B cell (primary cell): ENCODE data around the gene BLOC1S3. TPM values are rescaled to one million over a fixed set of nuclear protein-coding genes. Genes with fewer than 3 reads are reported as not detected.

Experiments
- ATAC-seq: fragments of 200-7000 bp; cut with Tn5 transposase; one replicate; pipeline ENCODE4 v1.10.0; 2021; ENCODE audit warnings: low read depth, mild to moderate bottlenecking, moderate number of reproducible peaks, moderate library complexity
- CTCF ChIA-PET: fragments of 350-600 bp; sonication (Branson Sonifier 250); formaldehyde crosslinking; loops from one replicate; lab custom pipeline; 2021; ENCODE audit warnings: antibody characterized with exemption, inconsistent platforms; lab: Charles Lee
- POLR2A ChIA-PET: fragments of 350-600 bp; sonication (Branson Sonifier 250); formaldehyde crosslinking; loops from one replicate; lab custom pipeline; 2021; ENCODE audit warnings: antibody characterized with exemption; lab: Charles Lee
- DNase-seq: peaks from one replicate; pipeline ENCODE4 v3.0.0; 2013
- H2AFZ ChIP-seq: 2 replicates; pipeline ENCODE4 v1.6.1; 2012; ENCODE audit warnings: mild to moderate bottlenecking, low read depth, low read length; ENCODE audit not compliant: insufficient read depth, poor library complexity, severe bottlenecking
- H3K27ac ChIP-seq, 2 donors: 1 replicate in 1 of 2; 2 replicates in 1 of 2; pipeline ENCODE4 v1.5.1; 2012 to 2013; ENCODE audit warnings: low read length in 2 of 2, mild to moderate bottlenecking in 2 of 2, moderate library complexity in 1 of 2
- H3K27me3 ChIP-seq, 4 experiments: fragments of 200-600 bp in 1 of 4; sonication (generic) in 1 of 4; replicated peaks in 1 of 4; 1 replicate in 2 of 4; 2 replicates in 2 of 4; pipeline versions ENCODE4 v1.6.1 to v1.7.0; 2013 to 2016; ENCODE audit warnings: low read length in 3 of 4, mild to moderate bottlenecking in 2 of 4, mixed read lengths in 1 of 4, moderate library complexity in 1 of 4; ENCODE audit not compliant: insufficient read depth in 4 of 4, control insufficient read depth in 3 of 4; ENCODE audit errors: control extremely low read depth in 1 of 4
- H3K36me3 ChIP-seq, 2 experiments: replicated peaks in 1 of 2; 1 replicate in 1 of 2; 2 replicates in 1 of 2; pipeline versions ENCODE4 v1.6.1 to v1.7.1; 2013; ENCODE audit warnings: low read length in 1 of 2; ENCODE audit not compliant: insufficient read depth in 2 of 2, control insufficient read depth in 1 of 2; ENCODE audit errors: control extremely low read depth in 1 of 2, extremely low read depth in 1 of 2
- H3K4me1 ChIP-seq, 2 donors: fragments of 200-600 bp in 1 of 2; sonication (generic) in 1 of 2; 1 replicate in 1 of 2; 2 replicates in 1 of 2; pipeline versions ENCODE4 v1.5.1 to v1.6.1; 2013 to 2017; ENCODE audit warnings: low read length in 2 of 2; ENCODE audit not compliant: control insufficient read depth in 2 of 2, insufficient read depth in 2 of 2
- H3K4me2 ChIP-seq: replicated peaks from 2 replicates; pipeline ENCODE3; 2012; ENCODE audit warnings: mild to moderate bottlenecking, low read depth, low read length; ENCODE audit not compliant: poor library complexity, severe bottlenecking
- H3K4me3 ChIP-seq, 5 experiments: fragments of 200-600 bp in 1 of 5; sonication (generic) in 1 of 5; 1 replicate in 3 of 5; 2 replicates in 2 of 5; pipeline versions ENCODE4 v1.5.1 to v1.7.0; 2011 to 2016; ENCODE audit warnings: low read length in 4 of 5, mild to moderate bottlenecking in 4 of 5, low read depth in 2 of 5, control low read depth in 1 of 5, moderate library complexity in 1 of 5; ENCODE audit not compliant: insufficient read depth in 1 of 5; ENCODE audit errors: control extremely low read depth in 1 of 5, extremely low read depth in 1 of 5
- H3K79me2 ChIP-seq: fragments of 200-600 bp; sonication (generic); one replicate; pipeline ENCODE4 v1.6.0; 2016; ENCODE audit warnings: low read length; ENCODE audit not compliant: control insufficient read depth, insufficient read depth
- H3K9ac ChIP-seq: fragments of 200-600 bp; sonication (generic); 2 replicates; pipeline ENCODE4 v1.6.1; 2017; ENCODE audit warnings: mild to moderate bottlenecking, low read length, moderate library complexity
- H3K9me3 ChIP-seq, 3 donors: one replicate each; pipeline versions ENCODE4 v1.6.1 to v1.7.1; 2013; ENCODE audit warnings: low read length in 2 of 3; ENCODE audit not compliant: control insufficient read depth in 2 of 3, insufficient read depth in 1 of 3; ENCODE audit errors: control extremely low read depth in 1 of 3
- H4K20me1 ChIP-seq: 2 replicates; pipeline ENCODE4 v1.6.0; 2012; ENCODE audit warnings: mild to moderate bottlenecking, low read length; ENCODE audit not compliant: insufficient read depth, control insufficient read depth, poor library complexity, severe bottlenecking
- H3K27ac Mint-ChIP-seq: one replicate; pipeline ENCODE4 v1.8.0; 2021; ENCODE audit warnings: mixed read lengths
- H3K27me3 Mint-ChIP-seq: one replicate; pipeline ENCODE4 v1.8.0; 2021; ENCODE audit warnings: mixed read lengths
- H3K4me1 Mint-ChIP-seq: one replicate; pipeline ENCODE4 v1.8.0; 2021; ENCODE audit warnings: mixed read lengths
- H3K4me3 Mint-ChIP-seq: one replicate; pipeline ENCODE4 v1.8.0; 2021; ENCODE audit warnings: mixed read lengths
- H3K9me3 Mint-ChIP-seq: one replicate; pipeline ENCODE4 v1.8.0; 2022; ENCODE audit warnings: mixed read lengths; ENCODE audit not compliant: insufficient read depth
- EZH2 ChIP-seq: IDR thresholded peaks from 2 replicates; pipeline ENCODE4 v1.6.1; 2012; ENCODE audit warnings: borderline replicate concordance, low read depth, mild to moderate bottlenecking, moderate library complexity, low read length; ENCODE audit not compliant: insufficient read depth, poor library complexity, severe bottlenecking
- WGBS: methylation state at CpG from one replicate; pipeline ENCODE4 v1.1.5; 2013; ENCODE audit warnings: missing lambda C conversion rate; ENCODE audit not compliant: insufficient coverage; 5-methylcytosine and 5-hydroxymethylcytosine counted together
- intact Hi-C: fragments of 100-400 bp; cut with micrococcal nuclease; formaldehyde crosslinking; loops from one replicate; pipeline ENCODE4 v1.10.0; 2022
- polyA plus RNA-seq: library from polyadenylated mRNA; depleted of rRNA; stranded (reverse); fragments of >200 nt; gene quantifications from 2 replicates; pipeline ENCODE4 v1.2.3, GENCODE V29; 2012
- total RNA-seq, 2 donors: library from RNA; stranded (reverse); fragments of 120-200 nt in 1 of 2; gene quantifications; 1 replicate in 1 of 2; 2 replicates in 1 of 2; pipeline versions ENCODE4 v1.2.3 to v1.2.4, GENCODE V29; 2013 to 2022
- TF ChIP-seq, protein P1 (sequence below): fragments of 200-600 bp; IDR thresholded peaks from one replicate; pipeline ENCODE4 v1.8.0; 2022; ENCODE audit warnings: antibody characterized with exemption, mild to moderate bottlenecking

BLOC1S3 gene
- total and polyA plus RNA-seq, 2 donors (not counting 1 experiment from before 2014, with no cell fraction given): 7.2 to 21.1 TPM

DNA sequence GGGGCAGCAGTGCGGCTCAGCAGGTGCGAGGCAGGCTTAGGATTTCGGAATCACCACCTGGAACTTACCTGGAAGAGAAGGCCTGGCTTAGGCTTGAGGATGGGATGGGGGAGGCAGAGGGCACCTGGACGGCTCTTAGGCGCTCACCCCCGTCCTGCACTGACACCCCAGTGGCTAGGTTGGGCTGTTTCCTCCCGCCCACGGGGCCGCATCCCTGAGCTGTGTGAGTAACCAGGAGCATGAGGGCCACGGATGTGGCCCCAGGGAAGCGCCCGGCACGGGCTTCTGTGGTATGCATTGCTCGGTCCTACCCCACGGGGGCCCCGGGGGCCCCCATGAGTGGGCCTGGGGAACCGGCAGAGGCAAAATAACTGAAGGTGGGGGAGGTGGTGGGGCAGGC lies 15.4 kb upstream of the BLOC1S3 start:
- H3K27ac Mint-ChIP-seq: no peak overlapping the region
- Histone ChIP-seq H4K20me1 (no peaks in the 10 kb centered on the region), H2AFZ (no peak overlapping the region), H3K9me3 (peaks cover 0 to 5% (median 0%) of the 10 kb centered on the region in 3 donors), H3K27ac (no peak overlapping the region), H3K36me3 (no peaks in the 10 kb centered on the region), H3K4me2 (no peak overlapping the region), H3K79me2 (peaks cover 4% of the 10 kb centered on the region), H3K27me3 (peaks cover 0 to 11% (median 3%) of the 10 kb centered on the region in 4 experiments), H3K9ac (no peak overlapping the region), H3K4me3 (no peak overlapping the region), H3K4me1 (peaks cover 13 to 16% of the 10 kb centered on the region in 2 donors)
- no peak overlapping the region for H3K4me3 Mint-ChIP-seq
- intact Hi-C loops: no loop called here
- ATAC-seq (no peak), DNase-seq (no peak)
- peaks cover 14% of the 10 kb centered on the region for H3K27me3 Mint-ChIP-seq
- POLR2A ChIA-PET: no interaction called here
- TF ChIP-seq EZH2: no peak
- TF ChIP-seq, protein P1, sequence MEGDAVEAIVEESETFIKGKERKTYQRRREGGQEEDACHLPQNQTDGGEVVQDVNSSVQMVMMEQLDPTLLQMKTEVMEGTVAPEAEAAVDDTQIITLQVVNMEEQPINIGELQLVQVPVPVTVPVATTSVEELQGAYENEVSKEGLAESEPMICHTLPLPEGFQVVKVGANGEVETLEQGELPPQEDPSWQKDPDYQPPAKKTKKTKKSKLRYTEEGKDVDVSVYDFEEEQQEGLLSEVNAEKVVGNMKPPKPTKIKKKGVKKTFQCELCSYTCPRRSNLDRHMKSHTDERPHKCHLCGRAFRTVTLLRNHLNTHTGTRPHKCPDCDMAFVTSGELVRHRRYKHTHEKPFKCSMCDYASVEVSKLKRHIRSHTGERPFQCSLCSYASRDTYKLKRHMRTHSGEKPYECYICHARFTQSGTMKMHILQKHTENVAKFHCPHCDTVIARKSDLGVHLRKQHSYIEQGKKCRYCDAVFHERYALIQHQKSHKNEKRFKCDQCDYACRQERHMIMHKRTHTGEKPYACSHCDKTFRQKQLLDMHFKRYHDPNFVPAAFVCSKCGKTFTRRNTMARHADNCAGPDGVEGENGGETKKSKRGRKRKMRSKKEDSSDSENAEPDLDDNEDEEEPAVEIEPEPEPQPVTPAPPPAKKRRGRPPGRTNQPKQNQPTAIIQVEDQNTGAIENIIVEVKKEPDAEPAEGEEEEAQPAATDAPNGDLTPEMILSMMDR: no peak
- CTCF ChIA-PET: interaction anchor here (1.4 kb wide), 1 partner anchor 10 kb away, joined by 4 read pairs; no protein-coding TSS in a partner anchor
- WGBS: 91% methylated on average over 17 of the region's 17 CpGs
- H3K4me1 Mint-ChIP-seq: peaks cover 21% of the 10 kb centered on the region
- no peaks in the 10 kb centered on the region for H3K9me3 Mint-ChIP-seq

DNA sequence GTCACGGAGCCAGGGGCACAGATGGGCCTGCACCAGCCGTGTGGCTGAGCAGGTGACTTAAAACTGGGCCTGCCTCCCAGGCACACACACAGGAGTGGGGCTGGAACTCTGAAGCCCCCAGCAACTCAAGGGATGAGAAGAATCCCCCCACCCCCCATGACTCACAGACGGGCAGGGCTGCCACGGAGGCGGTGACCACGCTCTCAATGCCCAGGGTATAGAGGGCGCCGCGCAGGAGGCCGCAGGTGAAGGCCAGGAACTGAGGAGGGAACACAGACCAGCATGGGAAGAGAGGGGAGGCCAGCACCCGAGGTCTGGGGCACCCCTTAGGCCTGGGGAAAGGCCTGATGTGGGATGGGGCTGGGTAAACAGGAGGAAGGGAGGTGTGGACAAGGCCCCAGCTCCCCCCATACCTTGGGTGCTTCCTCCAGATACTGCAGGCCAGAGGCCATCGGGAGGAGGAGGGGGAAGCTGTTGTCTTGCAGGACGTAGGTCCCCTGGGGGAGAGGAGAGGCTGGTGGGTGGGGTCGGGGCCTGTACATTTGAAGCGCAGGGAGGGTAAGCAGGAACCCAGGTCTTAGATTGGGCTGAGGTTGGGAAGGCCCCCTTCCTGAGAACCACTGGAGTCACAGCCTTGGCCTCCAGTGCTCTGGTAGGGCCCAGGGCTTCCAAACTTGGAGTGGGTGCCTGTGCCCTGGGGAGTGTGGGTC lies 14.7 kb upstream of the BLOC1S3 start:
- peak overlapping the region; percentile 71 for H3K4me2 ChIP-seq
- peak overlapping the region; percentile 49 for H2AFZ ChIP-seq
- peak overlapping the region in 1 of 2 donors; percentile 42 for H3K27ac ChIP-seq
- peaks cover 13 to 16% of the 10 kb centered on the region in 2 donors for H3K4me1 ChIP-seq
- DNase-seq (no peak), ATAC-seq (no peak)
- peaks cover 0 to 3% (median under 1%) of the 10 kb centered on the region in 4 experiments for H3K27me3 ChIP-seq
- H3K27ac Mint-ChIP-seq: peak overlapping the region; percentile 71
- H3K36me3 ChIP-seq: no peaks in the 10 kb centered on the region
- no peak overlapping the region for H3K4me3 ChIP-seq
- TF ChIP-seq EZH2: no peak
- TF ChIP-seq, protein P1: no peak
- WGBS: 73% methylated on average over 8 of the region's 15 CpGs
- H3K27me3 Mint-ChIP-seq: peaks cover 10% of the 10 kb centered on the region
- ChIA-PET POLR2A (no interaction called here), CTCF (interaction anchor here (1.0 to 1.4 kb wide), 4 partner anchors 11 to 71 kb away, joined by 3 to 5 read pairs (median 4); partner anchors contain the start of genes BLOC1S3 and PPP1R37)
- no peak overlapping the region for H3K4me3 Mint-ChIP-seq
- peaks cover 4% of the 10 kb centered on the region for H4K20me1 ChIP-seq
- H3K9me3 Mint-ChIP-seq: no peaks in the 10 kb centered on the region
- H3K9ac ChIP-seq: no peak overlapping the region
- H3K4me1 Mint-ChIP-seq: peaks cover 21% of the 10 kb centered on the region
- intact Hi-C loops: no loop called here
- peaks cover 11% of the 10 kb centered on the region for H3K79me2 ChIP-seq
- peaks cover 0 to 3% (median 0%) of the 10 kb centered on the region in 3 donors for H3K9me3 ChIP-seq
